Esophagus muscularis mucosa (tissue), 4 donors: ENCODE results near the gene ACBD4.

Experiments used
- EP300 ChIP-seq: sonication (generic); formaldehyde crosslinking; IDR thresholded peaks from one replicate; pipeline ENCODE4 v1.6.1; 2017; ENCODE audit warnings: antibody characterized with exemption
- POLR2A ChIP-seq: fragments of 450-650 bp; IDR thresholded peaks from one replicate; pipeline ENCODE4 v1.6.1; 2017; ENCODE audit warnings: antibody characterized with exemption, moderate library complexity, mild to moderate bottlenecking, low read depth
- TF ChIP-seq, protein P1 (sequence below), 3 experiments: fragments of 200-600 bp in 2 of 3; fragments of 450-650 bp in 1 of 3; sonication (generic) in 2 of 3; IDR thresholded peaks; one replicate each; pipeline ENCODE4 v1.5.1; 2017 to 2019; ENCODE audit warnings: antibody characterized with exemption in 3 of 3, mild to moderate bottlenecking in 2 of 3, moderate library complexity in 1 of 3

DNA sequence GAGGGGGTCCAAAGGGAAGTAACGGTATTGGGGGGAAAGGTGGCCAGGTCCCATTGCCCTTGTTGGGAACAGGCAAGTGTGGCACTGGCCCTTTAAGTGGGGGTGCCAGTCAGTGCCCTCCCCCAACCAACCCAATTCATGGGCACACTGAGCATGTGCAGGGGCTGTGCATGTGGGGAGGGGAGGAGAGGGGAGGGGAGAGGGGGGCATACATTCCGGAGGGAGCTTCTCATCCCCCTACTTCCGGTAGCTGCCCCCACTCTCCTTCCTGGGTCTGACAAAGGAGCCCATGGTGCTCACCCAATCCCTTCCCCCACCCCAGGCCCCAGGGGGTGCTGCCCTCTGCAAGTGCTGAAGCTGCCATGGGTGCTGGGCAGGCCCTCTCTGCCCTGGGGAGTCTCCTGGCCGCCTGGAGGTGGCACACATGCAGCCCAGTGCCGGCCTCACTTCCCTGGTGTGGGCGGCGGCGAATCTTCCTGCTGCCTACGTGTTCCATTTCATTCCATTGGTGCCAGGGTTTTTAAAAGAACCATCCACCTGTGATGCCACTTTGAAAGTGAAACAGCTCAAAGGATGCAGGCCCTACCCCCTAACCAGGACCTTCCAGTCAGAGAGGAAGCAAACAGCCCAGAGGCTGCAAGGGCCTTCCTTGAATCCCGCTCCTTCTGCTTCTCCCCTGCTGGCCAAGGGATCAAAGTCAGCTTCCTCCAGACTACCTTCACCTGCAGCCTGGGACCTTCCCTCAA lies 37.2 kb downstream of the ACBD4 start:
- TF ChIP-seq EP300 (no peak), POLR2A (no peak)
- TF ChIP-seq, protein P1, sequence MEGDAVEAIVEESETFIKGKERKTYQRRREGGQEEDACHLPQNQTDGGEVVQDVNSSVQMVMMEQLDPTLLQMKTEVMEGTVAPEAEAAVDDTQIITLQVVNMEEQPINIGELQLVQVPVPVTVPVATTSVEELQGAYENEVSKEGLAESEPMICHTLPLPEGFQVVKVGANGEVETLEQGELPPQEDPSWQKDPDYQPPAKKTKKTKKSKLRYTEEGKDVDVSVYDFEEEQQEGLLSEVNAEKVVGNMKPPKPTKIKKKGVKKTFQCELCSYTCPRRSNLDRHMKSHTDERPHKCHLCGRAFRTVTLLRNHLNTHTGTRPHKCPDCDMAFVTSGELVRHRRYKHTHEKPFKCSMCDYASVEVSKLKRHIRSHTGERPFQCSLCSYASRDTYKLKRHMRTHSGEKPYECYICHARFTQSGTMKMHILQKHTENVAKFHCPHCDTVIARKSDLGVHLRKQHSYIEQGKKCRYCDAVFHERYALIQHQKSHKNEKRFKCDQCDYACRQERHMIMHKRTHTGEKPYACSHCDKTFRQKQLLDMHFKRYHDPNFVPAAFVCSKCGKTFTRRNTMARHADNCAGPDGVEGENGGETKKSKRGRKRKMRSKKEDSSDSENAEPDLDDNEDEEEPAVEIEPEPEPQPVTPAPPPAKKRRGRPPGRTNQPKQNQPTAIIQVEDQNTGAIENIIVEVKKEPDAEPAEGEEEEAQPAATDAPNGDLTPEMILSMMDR (IDR thresholded peaks at IDR 0.05) = peak in 1 of 3 experiments; percentile 8
